GM12878 (cell line): ENCODE data around the gene PANK1. TPM values are rescaled to one million over a fixed set of nuclear protein-coding genes. Genes with fewer than 3 reads are reported as not detected.

Source experiments
- ATAC-seq: fragments of 200-7000 bp; cut with Tn5 transposase; 3 replicates; pipeline ENCODE4 v1.9.1; 2020; ENCODE audit warnings: mild to moderate bottlenecking, moderate library complexity
- BruUV-seq: library from RNA; stranded (reverse); fragments of 400-500 nt; replicated peaks from 2 replicates; lab custom pipeline; 2021; lab: Mats Ljungman, UMichigan
- CTCF ChIA-PET: fragments of 300-600 bp; sonication (Branson Sonifier 250); formaldehyde crosslinking; extraction: SDS; loops from one replicate; lab custom pipeline; 2021; ENCODE audit warnings: inconsistent platforms; lab: Yijun Ruan, JAX
- POLR2A ChIA-PET: fragments of 350-600 bp; formaldehyde crosslinking; extraction: SDS; loops from one replicate; lab custom pipeline; 2021; ENCODE audit warnings: inconsistent platforms; lab: Charles Lee
- RAD21 ChIA-PET: fragments of 300-600 bp; sonication (Branson Sonifier 250); formaldehyde crosslinking; loops from one replicate; lab custom pipeline; 2023; ENCODE audit warnings: antibody characterized with exemption; ENCODE audit not compliant: unreplicated experiment; lab: Charles Lee
- SMC1A ChIA-PET: fragments of 300-600 bp; sonication (Branson Sonifier 250); formaldehyde crosslinking; loops from one replicate; lab custom pipeline; 2023; ENCODE audit not compliant: unreplicated experiment, uncharacterized antibody; lab: Charles Lee
- DNase-seq: peaks from one replicate; pipeline ENCODE4 v3.0.0-alpha.2; 2011; ENCODE audit warnings: low read depth, low spot score
- FAIRE-seq: peaks from 3 replicates; lab custom pipeline; 2011; peaks lifted over from hg19 to GRCh38; lab: Jason Lieb, UNC
- H2AFZ ChIP-seq: 2 replicates; pipeline ENCODE4 v1.6.0; 2011; ENCODE audit warnings: low read depth, low read length, control low read depth; ENCODE audit not compliant: control insufficient read depth
- H3K27ac ChIP-seq: 2 replicates; pipeline ENCODE4 v1.5.1; 2011; ENCODE audit warnings: control low read depth; ENCODE audit not compliant: control insufficient read depth, insufficient read depth
- H3K27me3 ChIP-seq, 2 experiments: replicated peaks in 1 of 2; 2 replicates each; pipeline versions ENCODE4 v1.6.0 to v1.6.1; 2011; ENCODE audit warnings: low read length in 1 of 2; ENCODE audit not compliant: control insufficient read depth in 2 of 2, insufficient read depth in 2 of 2
- H3K36me3 ChIP-seq, 2 experiments: 2 replicates each; pipeline ENCODE4 v1.5.1; 2011; ENCODE audit warnings: low read length in 1 of 2; ENCODE audit not compliant: control insufficient read depth in 2 of 2, insufficient read depth in 2 of 2
- H3K4me1 ChIP-seq: 2 replicates; pipeline ENCODE4 v1.6.1; 2011; ENCODE audit warnings: mild to moderate bottlenecking, low read length, moderate library complexity, mixed read lengths; ENCODE audit not compliant: control insufficient read depth, insufficient read depth
- H3K4me2 ChIP-seq: 2 replicates; pipeline ENCODE4 v1.6.0; 2011; ENCODE audit warnings: control low read depth; ENCODE audit not compliant: control insufficient read depth, insufficient read depth
- H3K4me3 ChIP-seq: fragments of 200-600 bp; sonication (generic); 2 replicates; pipeline ENCODE4 v1.5.1; 2016
- H3K79me2 ChIP-seq: 2 replicates; pipeline ENCODE4 v1.6.0; 2011; ENCODE audit warnings: low read length; ENCODE audit not compliant: control insufficient read depth, insufficient read depth
- H3K9ac ChIP-seq: 2 replicates; pipeline ENCODE4 v1.8.0; 2011; ENCODE audit warnings: low read length, control low read depth, mixed read lengths; ENCODE audit not compliant: control insufficient read depth, insufficient read depth
- H3K9me3 ChIP-seq: replicated peaks from 3 replicates; pipeline ENCODE4 v1.5.1; 2011; ENCODE audit warnings: mild to moderate bottlenecking, low read length; ENCODE audit not compliant: control insufficient read depth, insufficient read depth
- H4K20me1 ChIP-seq: 2 replicates; pipeline ENCODE4 v1.6.0; 2011; ENCODE audit not compliant: control insufficient read depth, insufficient read depth
- ATF3 ChIP-seq: IDR thresholded peaks from 2 replicates; pipeline ENCODE4 v1.6.1; 2011; ENCODE audit warnings: low read depth, mild to moderate bottlenecking, low read length, moderate library complexity, borderline replicate concordance; ENCODE audit errors: extremely low read depth
- BRCA1 ChIP-seq: IDR thresholded peaks from 2 replicates; pipeline ENCODE4 v1.6.1; 2011; ENCODE audit warnings: low read depth, low read length, improper control_type of control experiment
- GATAD2B ChIP-seq: fragments of 450-650 bp; conservative IDR thresholded peaks from 2 replicates; pipeline ENCODE4 v1.6.1; 2017; ENCODE audit warnings: low read depth, mild to moderate bottlenecking, moderate library complexity
- IKZF2 ChIP-seq, 2 experiments: fragments of 450-650 bp; IDR thresholded peaks; 2 replicates each; pipeline ENCODE4 v1.6.1; 2017; ENCODE audit warnings: mild to moderate bottlenecking in 2 of 2, moderate library complexity in 2 of 2
- KLF5 ChIP-seq: fragments of 450-650 bp; IDR thresholded peaks from 2 replicates; pipeline ENCODE4 v1.6.1; 2014; ENCODE audit warnings: mild to moderate bottlenecking; ENCODE audit not compliant: partially characterized antibody
- LARP7 ChIP-seq: fragments of 450-650 bp; IDR thresholded peaks from 2 replicates; pipeline ENCODE4 v1.6.1; 2017; ENCODE audit warnings: mild to moderate bottlenecking
- MXI1 ChIP-seq: fragments of 150-350 bp; IDR thresholded peaks from 2 replicates; pipeline ENCODE4 v1.6.1; 2011; ENCODE audit warnings: low read depth, mild to moderate bottlenecking, inconsistent platforms, low read length, improper control_type of control experiment
- NFIC ChIP-seq: IDR thresholded peaks from 2 replicates; pipeline ENCODE4 v1.6.1; 2012; ENCODE audit warnings: low read depth, mild to moderate bottlenecking, inconsistent platforms, low read length, moderate library complexity
- NR2C2 ChIP-seq: IDR thresholded peaks from 2 replicates; pipeline ENCODE4 v1.6.1; 2011; ENCODE audit warnings: borderline replicate concordance, low read depth; ENCODE audit not compliant: control insufficient read depth, insufficient read length
- POU2F2 ChIP-seq: IDR thresholded peaks from 3 replicates; pipeline ENCODE4 v1.6.1; 2011; ENCODE audit warnings: low read depth, mild to moderate bottlenecking, low read length, borderline replicate concordance
- SP1 ChIP-seq: IDR thresholded peaks from one replicate; pipeline ENCODE4 v1.6.1; 2011; ENCODE audit warnings: low read depth, low read length
- SREBF1 ChIP-seq: IDR thresholded peaks from 2 replicates; pipeline ENCODE4 v1.6.1; 2012; ENCODE audit warnings: mild to moderate bottlenecking, low read length
- TARDBP ChIP-seq: IDR thresholded peaks from 2 replicates; pipeline ENCODE4 v1.6.1; 2016; ENCODE audit warnings: borderline replicate concordance
- ZBED1 ChIP-seq: IDR thresholded peaks from 2 replicates; pipeline ENCODE4 v1.6.1; 2016; ENCODE audit warnings: borderline replicate concordance
- ZNF274 ChIP-seq: IDR thresholded peaks from one replicate; pipeline ENCODE4 v1.8.0; 2011; ENCODE audit not compliant: insufficient read length, insufficient read depth
- WGBS: methylation state at CpG from one replicate; pipeline ENCODE4 v1.1.6; 2016; ENCODE audit warnings: low lambda C conversion rate; ENCODE audit not compliant: insufficient replicate concordance, insufficient coverage; ENCODE audit errors: missing lambda C conversion rate; 5-methylcytosine and 5-hydroxymethylcytosine counted together
- in situ Hi-C: fragments of 300-500 bp; cut with MboI; formaldehyde crosslinking; loops from 9 replicates; pipeline ENCODE4 v1.14.3; 2018; ENCODE audit warnings: mixed read lengths
- intact Hi-C: fragments of 100-400 bp; cut with micrococcal nuclease; formaldehyde crosslinking; loops from one replicate; pipeline ENCODE4 v1.14.2; 2022; ENCODE audit not compliant: unreplicated experiment
- polyA plus RNA-seq, 11 experiments: library from polyadenylated mRNA; depleted of rRNA in 4 of 11; unstranded in 6 of 11; stranded (reverse) in 5 of 11; fragments of >200 nt; fragmentation: Nextera tagmentation in 4 of 11; fragmentation: Illumina TruSeq in 1 of 11; extraction: Ambion mirVana in 4 of 11; extraction: Trizol in 1 of 11; gene quantifications; 1 replicate in 1 of 11; 2 replicates in 10 of 11; pipeline versions ENCODE4 v1.2.1 to v1.2.3, GENCODE V29; 2011 to 2016; ENCODE audit warnings: inconsistent platforms in 2 of 11, missing spikeins in 2 of 11, low read depth in 1 of 11
- total RNA-seq, 4 experiments: library from RNA; depleted of rRNA in 3 of 4; stranded (reverse); fragments of >200 nt in 3 of 4; fragmentation: Illumina TruSeq in 1 of 4; extraction: Trizol in 1 of 4; gene quantifications; 2 replicates each; pipeline versions ENCODE4 v1.2.1 to v1.2.3, GENCODE V29; 2013 to 2021

Gene PANK1
- total and polyA plus RNA-seq, 10 of the 15 experiments (the other 5 are each of a cell fraction or from before 2014, with no cell fraction given): 1.9 to 10.6 (median 5.8) TPM

GRCh38 chr10:89662596-89662995 lies 17.6 kb upstream of the PANK1 start:
- Histone ChIP-seq H2AFZ (no peak overlapping the region), H3K4me1 (peaks cover 7% of the 10 kb centered on the region), H3K27ac (no peak overlapping the region), H3K4me2 (no peak overlapping the region), H3K9me3 (no peaks in the 10 kb centered on the region; the same call in 2 of the 3 replicates), H3K27me3 (no peaks in the 10 kb centered on the region), H3K79me2 (no peaks in the 10 kb centered on the region), H4K20me1 (no peaks in the 10 kb centered on the region), H3K9ac (no peak overlapping the region), H3K4me3 (no peak overlapping the region), H3K36me3 (no peaks in the 10 kb centered on the region)
- ChIA-PET POLR2A (interaction anchor here (1.0 to 1.5 kb wide), 2 partner anchors 14 to 19 kb away, joined by 3 to 4 read pairs; no protein-coding TSS in a partner anchor), SMC1A (interaction anchor here (1.0 to 1.1 kb wide), 3 partner anchors 9 to 74 kb away, joined by 3 read pairs; no protein-coding TSS in a partner anchor), RAD21 (interaction anchor here (1.0 to 1.3 kb wide), 2 partner anchors 9 to 14 kb away, joined by 3 to 4 read pairs; no protein-coding TSS in a partner anchor), CTCF (interaction anchor here (0.8 to 3.5 kb wide), 2 partner anchors 8 to 33 kb away, joined by 3 to 9 read pairs; no protein-coding TSS in a partner anchor)
- no peak for FAIRE-seq
- intact Hi-C loops: no loop called here
- TF ChIP-seq GATAD2B (no peak), BRCA1 (no peak), ZBED1 (no peak), NR2C2 (no peak), SP1 (no peak), SREBF1 (no peak), TARDBP (no peak), POU2F2 (no peak), IKZF2 (IDR thresholded peaks at IDR 0.05) (no peak), NFIC (no peak), ATF3 (no peak), ZNF274 (no peak), KLF5 (no peak), LARP7 (no peak), MXI1 (no peak)
- BruUV-seq: no TSS peak
- no peak for ATAC-seq
- 81% methylated on average over 2 of the region's 2 CpGs for WGBS
- DNase-seq: no peak
- in situ Hi-C loops: no loop called here
